ENCODE results near the gene SAMD8.

GRCh38 chr10:75106242-75106641 is 5.2 kb upstream of the SAMD8 start:
- TF ChIP-seq, protein P1, sequence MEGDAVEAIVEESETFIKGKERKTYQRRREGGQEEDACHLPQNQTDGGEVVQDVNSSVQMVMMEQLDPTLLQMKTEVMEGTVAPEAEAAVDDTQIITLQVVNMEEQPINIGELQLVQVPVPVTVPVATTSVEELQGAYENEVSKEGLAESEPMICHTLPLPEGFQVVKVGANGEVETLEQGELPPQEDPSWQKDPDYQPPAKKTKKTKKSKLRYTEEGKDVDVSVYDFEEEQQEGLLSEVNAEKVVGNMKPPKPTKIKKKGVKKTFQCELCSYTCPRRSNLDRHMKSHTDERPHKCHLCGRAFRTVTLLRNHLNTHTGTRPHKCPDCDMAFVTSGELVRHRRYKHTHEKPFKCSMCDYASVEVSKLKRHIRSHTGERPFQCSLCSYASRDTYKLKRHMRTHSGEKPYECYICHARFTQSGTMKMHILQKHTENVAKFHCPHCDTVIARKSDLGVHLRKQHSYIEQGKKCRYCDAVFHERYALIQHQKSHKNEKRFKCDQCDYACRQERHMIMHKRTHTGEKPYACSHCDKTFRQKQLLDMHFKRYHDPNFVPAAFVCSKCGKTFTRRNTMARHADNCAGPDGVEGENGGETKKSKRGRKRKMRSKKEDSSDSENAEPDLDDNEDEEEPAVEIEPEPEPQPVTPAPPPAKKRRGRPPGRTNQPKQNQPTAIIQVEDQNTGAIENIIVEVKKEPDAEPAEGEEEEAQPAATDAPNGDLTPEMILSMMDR (conservative IDR thresholded peaks at IDR 0.05; ENCODE audit: low read depth, low read length), result no peak
- TF ChIP-seq EZH2 (IDR thresholded peaks at IDR 0.05; ENCODE audit: borderline replicate concordance, low read depth, low read length, poor library complexity, severe bottlenecking), result no peak
